Heart left ventricle (tissue), 13 donors: Measurements from ENCODE around the gene ITPK1.

Experiments used
- POLR2A ChIP-seq, 2 donors: fragments of 450-650 bp; IDR thresholded peaks; one replicate each; pipeline ENCODE4 v1.6.1; 2017; ENCODE audit warnings: antibody characterized with exemption in 2 of 2, mild to moderate bottlenecking in 2 of 2, moderate library complexity in 2 of 2
- TF ChIP-seq, protein P1 (sequence below), 12 donors: fragments of 200-600 bp; sonication (generic) in 4 of 12; IDR thresholded peaks; one replicate each; pipeline versions ENCODE4 v1.5.0 to v1.8.0; 2018 to 2022; ENCODE audit warnings: antibody characterized with exemption in 12 of 12, mild to moderate bottlenecking in 5 of 12
- donor health status: ischemic (EF 13 %, LVEDD 7.1; RV severe dilation, severe dysfunction).
- donor health status: DM: no; HTN: yes; CAD: no.
- donor health status: DM: no; HTN: no; CAD: no.
- donor health status: ischemic (EF 25% LVEDD 6.9; RV normal size, moderate dysfunction).
- donor health status: ischemic (EF 25% LVEDD 5.7; RV mildly dilated, moderate dysfunction).
- donor health status: ischemic (EF 35%, LVEDD 5.7; RV mildly dilated, moderate dysfunction).
- donor health status: nonischemic (EF 11% LVEDD 7.7; RV severe dilation, severe dysfunction).
- donor health status: DM: yes; HTN: yes; CAD: no.
- donor health status: PGD.
- donor health status: ischemic (EF 29% LVEDD 5.4; RV normal size, mild dysfunction).
- donor health status: nonischemic (EF 23%, LVEDD 6.1; RV moderate dilation, normal function).

- TF ChIP-seq, protein P1, sequence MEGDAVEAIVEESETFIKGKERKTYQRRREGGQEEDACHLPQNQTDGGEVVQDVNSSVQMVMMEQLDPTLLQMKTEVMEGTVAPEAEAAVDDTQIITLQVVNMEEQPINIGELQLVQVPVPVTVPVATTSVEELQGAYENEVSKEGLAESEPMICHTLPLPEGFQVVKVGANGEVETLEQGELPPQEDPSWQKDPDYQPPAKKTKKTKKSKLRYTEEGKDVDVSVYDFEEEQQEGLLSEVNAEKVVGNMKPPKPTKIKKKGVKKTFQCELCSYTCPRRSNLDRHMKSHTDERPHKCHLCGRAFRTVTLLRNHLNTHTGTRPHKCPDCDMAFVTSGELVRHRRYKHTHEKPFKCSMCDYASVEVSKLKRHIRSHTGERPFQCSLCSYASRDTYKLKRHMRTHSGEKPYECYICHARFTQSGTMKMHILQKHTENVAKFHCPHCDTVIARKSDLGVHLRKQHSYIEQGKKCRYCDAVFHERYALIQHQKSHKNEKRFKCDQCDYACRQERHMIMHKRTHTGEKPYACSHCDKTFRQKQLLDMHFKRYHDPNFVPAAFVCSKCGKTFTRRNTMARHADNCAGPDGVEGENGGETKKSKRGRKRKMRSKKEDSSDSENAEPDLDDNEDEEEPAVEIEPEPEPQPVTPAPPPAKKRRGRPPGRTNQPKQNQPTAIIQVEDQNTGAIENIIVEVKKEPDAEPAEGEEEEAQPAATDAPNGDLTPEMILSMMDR (IDR thresholded peaks at IDR 0.05): no peak
- no peak for TF ChIP-seq POLR2A (IDR thresholded peaks at IDR 0.05)
These were observed 68.1 kb downstream of the ITPK1 start for GRCh38 chr14:93047661-93048060.
